HepG2 (cell line): ENCODE results near the gene SCGB3A2. TPM values are rescaled to one million over a fixed set of nuclear protein-coding genes. Genes with fewer than 3 reads are reported as not detected.
A peak's percentile ranks its signal among the peaks of the same experiment; 100 is the strongest.

ENCODE experiments used
- ATAC-seq: fragments of 200-7000 bp; cut with Tn5 transposase; 3 replicates; pipeline ENCODE4 v1.9.1; 2020; ENCODE audit warnings: mild to moderate bottlenecking, moderate library complexity
- BruUV-seq: library from RNA; stranded (reverse); fragments of 400-500 nt; replicated peaks from 2 replicates; lab custom pipeline; 2021; lab: Mats Ljungman, UMichigan
- CTCF ChIA-PET: fragments of 300-600 bp; formaldehyde crosslinking; extraction: SDS; loops from one replicate; lab custom pipeline; 2021; ENCODE audit warnings: low total read pairs, inconsistent platforms, low intra/inter-chr PET ratio; lab: Yijun Ruan, JAX
- POLR2A ChIA-PET: fragments of 350-600 bp; sonication (Branson Sonifier 250); formaldehyde crosslinking; loops from one replicate; lab custom pipeline; 2020; ENCODE audit warnings: antibody characterized with exemption, inconsistent platforms; lab: Yijun Ruan, JAX
- DNase-seq: peaks from one replicate; pipeline ENCODE4 v3.0.0-alpha.2; 2015; ENCODE audit warnings: low spot score
- FAIRE-seq: peaks from 3 replicates; lab custom pipeline; 2011; peaks lifted over from hg19 to GRCh38; lab: Jason Lieb, UNC
- H2AFZ ChIP-seq: one replicate; pipeline ENCODE4 v1.6.1; 2011; ENCODE audit warnings: low read length, inconsistent platforms
- H3K27ac ChIP-seq: fragments of 300-600 bp; 3 replicates; pipeline ENCODE4 v1.8.0; 2011; ENCODE audit warnings: mixed run types, mild to moderate bottlenecking, mixed read lengths, low read length, inconsistent platforms; ENCODE audit not compliant: insufficient read depth; ENCODE audit errors: extremely low read length
- H3K27me3 ChIP-seq, 2 experiments: fragments of 200-600 bp in 1 of 2; 2 replicates in 1 of 2; 3 replicates in 1 of 2; pipeline versions ENCODE4 v1.6.0 to v1.8.0; 2011; ENCODE audit warnings: low read length in 2 of 2, mild to moderate bottlenecking in 2 of 2, moderate library complexity in 2 of 2, inconsistent platforms in 1 of 2; ENCODE audit not compliant: insufficient read depth in 2 of 2, control insufficient read depth in 1 of 2
- H3K36me3 ChIP-seq, 2 experiments: fragments of 200-600 bp in 1 of 2; replicated peaks in 1 of 2; 2 replicates in 1 of 2; 3 replicates in 1 of 2; pipeline versions ENCODE4 v1.5.1 to v1.8.0; 2011; ENCODE audit warnings: low read length in 2 of 2, inconsistent platforms in 1 of 2; ENCODE audit not compliant: insufficient read depth in 2 of 2, control insufficient read depth in 1 of 2
- H3K4me1 ChIP-seq: 2 replicates; pipeline ENCODE4 v1.5.1; 2012; ENCODE audit warnings: low read length, inconsistent platforms; ENCODE audit not compliant: insufficient read depth
- H3K4me2 ChIP-seq: 2 replicates; pipeline ENCODE4 v1.6.0; 2011; ENCODE audit warnings: low read depth, low read length, inconsistent platforms
- H3K4me3 ChIP-seq, 3 experiments: fragments of 200-600 bp in 1 of 3; sonication (generic), shearing (Covaris generic) in 1 of 3; replicated peaks in 1 of 3; 2 replicates each; pipeline ENCODE4 v1.5.1; 2011 to 2016; ENCODE audit warnings: low read length in 3 of 3, inconsistent platforms in 2 of 3, low read depth in 2 of 3, mild to moderate bottlenecking in 2 of 3, control low read depth in 1 of 3, mixed read lengths in 1 of 3; ENCODE audit not compliant: insufficient read depth in 1 of 3
- H3K79me2 ChIP-seq: one replicate; pipeline ENCODE4 v1.6.1; 2011; ENCODE audit warnings: low read length, inconsistent platforms; ENCODE audit not compliant: insufficient read depth
- H3K9ac ChIP-seq: 2 replicates; pipeline ENCODE4 v1.6.0; 2011; ENCODE audit warnings: mild to moderate bottlenecking, low read depth, low read length, inconsistent platforms; ENCODE audit not compliant: insufficient read depth
- H3K9me3 ChIP-seq: 2 replicates; pipeline ENCODE4 v1.5.1; 2012; ENCODE audit warnings: mild to moderate bottlenecking, low read length
- H4K20me1 ChIP-seq: 2 replicates; pipeline ENCODE4 v1.6.0; 2011; ENCODE audit warnings: inconsistent platforms, mild to moderate bottlenecking, low read length, moderate library complexity; ENCODE audit not compliant: insufficient read depth
- ATF7 ChIP-seq, 2 experiments: fragments of 450-650 bp in 1 of 2; sonication (generic) in 1 of 2; formaldehyde crosslinking in 1 of 2; IDR thresholded peaks; 2 replicates each; pipeline versions ENCODE4 v1.4.0 to v1.6.1; 2016 to 2020; ENCODE audit warnings: antibody characterized with exemption in 1 of 2, mild to moderate bottlenecking in 1 of 2, missing genetic modification reagents in 1 of 2
- CEBPB ChIP-seq: IDR thresholded peaks from 2 replicates; pipeline ENCODE4 v1.6.1; 2011; ENCODE audit warnings: low read depth, low read length, improper control_type of control experiment, borderline replicate concordance
- HOMEZ ChIP-seq: IDR thresholded peaks from 2 replicates; pipeline ENCODE4 v1.6.1; 2016; ENCODE audit warnings: low read depth
- THAP8 ChIP-seq: sonication (generic); formaldehyde crosslinking; IDR thresholded peaks from 2 replicates; pipeline ENCODE4 v1.5.1; 2020; ENCODE audit warnings: missing genetic modification reagents, mild to moderate bottlenecking, borderline replicate concordance
- ZNF382 ChIP-seq: sonication (generic); formaldehyde crosslinking; IDR thresholded peaks from 2 replicates; pipeline ENCODE4 v1.5.0; 2020; ENCODE audit warnings: missing genetic modification reagents, mild to moderate bottlenecking, borderline replicate concordance
- WGBS: methylation state at CpG from one replicate; pipeline ENCODE4 v1.1.6; 2017; ENCODE audit warnings: low lambda C conversion rate; 5-methylcytosine and 5-hydroxymethylcytosine counted together
- in situ Hi-C: cut with HindIII; loops from 2 replicates; pipeline ENCODE4 v1.10.0; 2017; ENCODE audit warnings: low pct_unique_long_range_greater_than_20kb; ENCODE audit not compliant: extremely low pct_ligation_motif_present
- intact Hi-C: fragments of 100-400 bp; cut with micrococcal nuclease; formaldehyde crosslinking; loops from one replicate; pipeline ENCODE4 v1.10.0; 2022; ENCODE audit not compliant: unreplicated experiment
- polyA plus RNA-seq, 8 experiments: library from polyadenylated mRNA; depleted of rRNA in 3 of 8; stranded (reverse) in 7 of 8; unstranded in 1 of 8; fragments of >200 nt; fragmentation: Illumina TruSeq in 4 of 8; extraction: Trizol in 4 of 8; gene quantifications; 2 replicates each; pipeline versions ENCODE4 v1.2.1 to v1.2.3, GENCODE V29; 2011 to 2016; ENCODE audit warnings: low read depth in 4 of 8, missing spikeins in 1 of 8, mixed read lengths in 1 of 8; ENCODE audit not compliant: insufficient read depth in 1 of 8
- total RNA-seq, 5 experiments: library from RNA; depleted of rRNA; stranded (reverse); fragments of >200 nt; fragmentation: Illumina TruSeq; extraction: Trizol; gene quantifications; 2 replicates each; pipeline ENCODE4 v1.2.3, GENCODE V29; 2016; ENCODE audit warnings: low read depth in 1 of 5

Gene SCGB3A2
- total and polyA plus RNA-seq, 2 of the 13 experiments (the other 11 are each of a cell fraction or from before 2014, with no cell fraction given): not detected

- H2AFZ ChIP-seq: no peak within 1 kb of the TSS
- intact Hi-C loops: loop anchor here (1.0 kb wide), 1 partner anchor 71 kb away; no protein-coding TSS in a partner anchor
- no peak for ATAC-seq
- H3K4me2 ChIP-seq: no peak within 1 kb of the TSS
- no TSS peak for BruUV-seq
- no peak for FAIRE-seq
- POLR2A ChIA-PET: no interaction called here
- H3K4me1 ChIP-seq: no peaks in the 10 kb centered on the region
- in situ Hi-C loops: no loop called here
- H3K27ac ChIP-seq: no peak within 1 kb of the TSS
- no peak within 1 kb of the TSS for H3K9ac ChIP-seq
- TF ChIP-seq HOMEZ (CRISPR knock-in tag) (no peak), CEBPB (peak; percentile 81), ZNF382 (CRISPR knock-in tag) (no peak), THAP8 (CRISPR knock-in tag) (no peak), ATF7 (IDR thresholded peaks at IDR 0.05) (peak; percentile 66), ATF7 (CRISPR knock-in tag; IDR thresholded peaks at IDR 0.05) (no peak)
- H3K27me3 ChIP-seq: no peaks in the 10 kb centered on the region
- no peaks in the 10 kb centered on the region for H4K20me1 ChIP-seq
- H3K36me3 ChIP-seq: no peaks in the 10 kb centered on the region
- H3K4me3 ChIP-seq: no peak within 1 kb of the TSS
- no peaks in the 10 kb centered on the region for H3K9me3 ChIP-seq
- no peaks in the 10 kb centered on the region for H3K79me2 ChIP-seq
- 31% methylated on average over 8 of the region's 8 CpGs for WGBS
- CTCF ChIA-PET: no interaction called here
- peak; percentile 46 for DNase-seq
Observed at GRCh38 chr5:147906326-147907095, 28.0 kb downstream of the SCGB3A2 start, which contains the start of gene C5orf46. Gene C5orf46, minus strand, starts transcription at chr5:147906538. Its CDS starts 37 bp downstream, at chr5:147906501.
